T-cell (primary cell): ENCODE results near the gene MYPN. TPM values are rescaled to one million over a fixed set of nuclear protein-coding genes. Genes with fewer than 3 reads are reported as not detected.

Experiments
- ATAC-seq, 4 experiments: fragments of 200-7000 bp in 3 of 4; fragments of 150-1000 bp in 1 of 4; cut with Tn5 transposase; replicated peaks in 1 of 4; 1 replicate in 3 of 4; 2 replicates in 1 of 4; pipeline ENCODE4 v1.10.0; 2021; ENCODE audit warnings: moderate library complexity in 3 of 4, mild to moderate bottlenecking in 2 of 4, moderate number of reproducible peaks in 1 of 4
- CTCF ChIA-PET, 2 donors: fragments of 300-600 bp; sonication (Branson Sonifier 250); formaldehyde crosslinking; loops; one replicate each; lab custom pipeline; 2022; ENCODE audit warnings: antibody characterized with exemption in 2 of 2; lab: Charles Lee
- POLR2A ChIA-PET, 2 donors: fragments of 300-600 bp; sonication (Branson Sonifier 250); formaldehyde crosslinking; loops; one replicate each; lab custom pipeline; 2022; ENCODE audit warnings: antibody characterized with exemption in 2 of 2; lab: Charles Lee
- DNase-seq, 35 experiments: peaks; one replicate each; pipeline versions ENCODE4 v3.0.0 to v3.0.0-alpha.2; 2013 to 2023
- H3K27ac ChIP-seq: one replicate; pipeline ENCODE4 v1.5.1; 2013; ENCODE audit warnings: low read length
- H3K27me3 ChIP-seq, 2 experiments: replicated peaks in 1 of 2; 1 replicate in 1 of 2; 2 replicates in 1 of 2; pipeline versions ENCODE4 v1.6.1 to v1.7.0; 2013; ENCODE audit warnings: low read length in 1 of 2, mixed read lengths in 1 of 2; ENCODE audit not compliant: control insufficient read depth in 2 of 2, insufficient read depth in 2 of 2; ENCODE audit errors: extremely low read depth in 1 of 2
- H3K36me3 ChIP-seq, 2 donors: 1 replicate in 1 of 2; 2 replicates in 1 of 2; pipeline versions ENCODE4 v1.6.1 to v1.7.0; 2013; ENCODE audit warnings: low read length in 1 of 2; ENCODE audit not compliant: control insufficient read depth in 2 of 2, insufficient read depth in 1 of 2; ENCODE audit errors: extremely low read depth in 1 of 2
- H3K4me1 ChIP-seq, 2 experiments: 1 replicate in 1 of 2; 2 replicates in 1 of 2; pipeline versions ENCODE4 v1.6.1 to v1.7.0; 2013; ENCODE audit warnings: low read length in 2 of 2, mixed read lengths in 1 of 2; ENCODE audit not compliant: insufficient read depth in 2 of 2, control insufficient read depth in 1 of 2; ENCODE audit errors: extremely low read depth in 1 of 2
- H3K4me3 ChIP-seq, 2 donors: 1 replicate in 1 of 2; 2 replicates in 1 of 2; pipeline versions ENCODE4 v1.5.1 to v1.7.0; 2013; ENCODE audit warnings: mild to moderate bottlenecking in 2 of 2, low read length in 1 of 2, moderate library complexity in 1 of 2; ENCODE audit not compliant: control insufficient read depth in 1 of 2; ENCODE audit errors: extremely low read depth in 1 of 2
- H3K9me3 ChIP-seq: 2 replicates; pipeline ENCODE4 v1.7.0; 2013
- H3K27ac Mint-ChIP-seq, 2 donors: one replicate each; pipeline ENCODE4 v1.8.0; 2020 to 2021; ENCODE audit warnings: mild to moderate bottlenecking in 2 of 2, mixed read lengths in 2 of 2
- H3K27me3 Mint-ChIP-seq, 2 donors: one replicate each; pipeline ENCODE4 v1.8.0; 2021 to 2022; ENCODE audit warnings: mixed read lengths in 2 of 2
- H3K36me3 Mint-ChIP-seq: one replicate; pipeline ENCODE4 v1.8.0; 2021; ENCODE audit warnings: mixed read lengths
- H3K4me1 Mint-ChIP-seq, 3 donors: one replicate each; pipeline ENCODE4 v1.8.0; 2020 to 2022; ENCODE audit warnings: mixed read lengths in 3 of 3, mild to moderate bottlenecking in 1 of 3
- H3K4me3 Mint-ChIP-seq, 3 donors: one replicate each; pipeline ENCODE4 v1.8.0; 2020 to 2022; ENCODE audit warnings: mild to moderate bottlenecking in 3 of 3, mixed read lengths in 3 of 3, moderate library complexity in 3 of 3
- H3K9me3 Mint-ChIP-seq, 3 donors: one replicate each; pipeline ENCODE4 v1.8.0; 2020 to 2022; ENCODE audit warnings: mixed read lengths in 3 of 3
- WGBS: methylation state at CpG from one replicate; pipeline ENCODE4 v1.1.5; 2013; ENCODE audit warnings: missing lambda C conversion rate; ENCODE audit not compliant: insufficient coverage; 5-methylcytosine and 5-hydroxymethylcytosine counted together
- total RNA-seq, 35 experiments: library from RNA in 6 of 35; stranded (reverse) in 6 of 35; fragments of 120-200 nt in 1 of 35; gene quantifications; one replicate each; pipeline versions ENCODE4 v1.2.1 to v1.2.4 and lab custom pipeline; 2013 to 2026

MYPN gene
- total RNA-seq, 5 donors from 2014 or later (not counting 1 experiment from before 2014, with no cell fraction given) = not detected

GRCh38 chr10:68176797-68177196 lies 67.5 kb downstream of the MYPN start:
- Histone ChIP-seq H3K4me1 (no peaks in the 10 kb centered on the region), H3K36me3 (no peaks in the 10 kb centered on the region), H3K9me3 (no peaks in the 10 kb centered on the region), H3K4me3 (no peak overlapping the region), H3K27ac (no peak overlapping the region), H3K27me3 (peaks cover 0 to 3% of the 10 kb centered on the region in 2 experiments)
- Mint-ChIP-seq H3K36me3 (no peaks in the 10 kb centered on the region), H3K27ac (no peak overlapping the region), H3K9me3 (no peaks in the 10 kb centered on the region), H3K4me1 (no peaks in the 10 kb centered on the region), H3K27me3 (no peaks in the 10 kb centered on the region), H3K4me3 (no peak overlapping the region)
- ATAC-seq (no peak), DNase-seq (no peak)
- ChIA-PET CTCF (interaction anchor here (0.6 to 1.1 kb wide), 2 partner anchors 16 to 21 kb away, joined by 3 to 4 read pairs; no protein-coding TSS in a partner anchor), POLR2A (no interaction called here)
- WGBS = no CpG with 5 or more reads among the region's 4 CpGs

- no peaks in the 10 kb centered on the region for H3K9me3 ChIP-seq
- H3K36me3 ChIP-seq = no peaks in the 10 kb centered on the region
- no peaks in the 10 kb centered on the region for H3K4me1 Mint-ChIP-seq
- ChIA-PET CTCF (interaction anchor here (0.5 to 0.6 kb wide), 3 partner anchors 21 to 281 kb away, joined by 3 to 10 read pairs (median 4); no protein-coding TSS in a partner anchor), POLR2A (interaction anchor here (0.6 to 0.7 kb wide), 4 partner anchors 18 to 192 kb away, joined by 3 to 5 read pairs (median 3); no protein-coding TSS in a partner anchor)
- H3K27me3 ChIP-seq = peaks cover 0 to 3% of the 10 kb centered on the region in 2 experiments
- no peaks in the 10 kb centered on the region for H3K9me3 Mint-ChIP-seq
- no peaks in the 10 kb centered on the region for H3K36me3 Mint-ChIP-seq
- no peaks in the 10 kb centered on the region for H3K4me1 ChIP-seq
- H3K4me3 Mint-ChIP-seq = no peak overlapping the region
- H3K27ac Mint-ChIP-seq = no peak overlapping the region
- WGBS = no CpG with 5 or more reads among the region's 4 CpGs
- ATAC-seq = no peak
- H3K27me3 Mint-ChIP-seq = no peaks in the 10 kb centered on the region
- no peak overlapping the region for H3K4me3 ChIP-seq
- no peak overlapping the region for H3K27ac ChIP-seq
- DNase-seq = no peak
These were observed 69.3 kb downstream of the MYPN start for GRCh38 chr10:68178592-68178991.

GRCh38 chr10:68179016-68179415 lies 69.7 kb downstream of the MYPN start:
- DNase-seq = no peak
- Histone ChIP-seq H3K4me1 (no peaks in the 10 kb centered on the region), H3K9me3 (no peaks in the 10 kb centered on the region), H3K27ac (no peak overlapping the region), H3K27me3 (peaks cover 0 to 3% of the 10 kb centered on the region in 2 experiments), H3K4me3 (no peak overlapping the region), H3K36me3 (no peaks in the 10 kb centered on the region)
- Mint-ChIP-seq H3K27me3 (peaks cover 0 to under 1% of the 10 kb centered on the region in 2 donors), H3K4me3 (no peak overlapping the region), H3K36me3 (no peaks in the 10 kb centered on the region), H3K27ac (no peak overlapping the region), H3K9me3 (no peaks in the 10 kb centered on the region), H3K4me1 (no peaks in the 10 kb centered on the region)
- WGBS = 90% methylated on average over 2 of the region's 3 CpGs
- no peak for ATAC-seq
- ChIA-PET CTCF (interaction anchor here in 1 of 2 donors (0.6 kb wide), 1 partner anchor 33 kb away, joined by 4 read pairs; no protein-coding TSS in a partner anchor), POLR2A (interaction anchor here (0.6 to 0.7 kb wide), 3 partner anchors 17 to 99 kb away, joined by 3 to 5 read pairs (median 3); no protein-coding TSS in a partner anchor)

GRCh38 chr10:68180490-68180889 lies 71.2 kb downstream of the MYPN start:
- Mint-ChIP-seq H3K9me3 (no peaks in the 10 kb centered on the region), H3K4me3 (no peak overlapping the region), H3K36me3 (no peaks in the 10 kb centered on the region), H3K27me3 (peaks cover 8 to 12% of the 10 kb centered on the region in 2 donors), H3K4me1 (no peaks in the 10 kb centered on the region), H3K27ac (no peak overlapping the region)
- 92% methylated on average over 2 of the region's 3 CpGs for WGBS
- CTCF ChIA-PET = no interaction called here
- Histone ChIP-seq H3K9me3 (no peaks in the 10 kb centered on the region), H3K27me3 (peaks cover 3 to 7% of the 10 kb centered on the region in 2 experiments), H3K36me3 (no peaks in the 10 kb centered on the region), H3K4me3 (no peak overlapping the region), H3K27ac (no peak overlapping the region), H3K4me1 (no peaks in the 10 kb centered on the region)
- ATAC-seq (no peak), DNase-seq (no peak)
- POLR2A ChIA-PET = no interaction called here

GRCh38 chr10:68184546-68184945 lies 75.3 kb downstream of the MYPN start:
- CTCF ChIA-PET = no interaction called here
- no peak overlapping the region for H3K4me3 ChIP-seq
- ATAC-seq (no peak), DNase-seq (no peak)
- H3K9me3 ChIP-seq = no peaks in the 10 kb centered on the region
- peaks cover 0 to 7% of the 10 kb centered on the region in 2 experiments for H3K27me3 ChIP-seq
- Mint-ChIP-seq H3K27me3 (peaks cover 20 to 23% of the 10 kb centered on the region in 2 donors), H3K36me3 (no peaks in the 10 kb centered on the region), H3K4me1 (no peaks in the 10 kb centered on the region), H3K9me3 (no peaks in the 10 kb centered on the region), H3K27ac (no peak overlapping the region), H3K4me3 (no peak overlapping the region)
- H3K27ac ChIP-seq = no peak overlapping the region
- POLR2A ChIA-PET = no interaction called here
- WGBS = 80% methylated on average over 6 of the region's 7 CpGs
- H3K36me3 ChIP-seq = no peaks in the 10 kb centered on the region
- H3K4me1 ChIP-seq = no peaks in the 10 kb centered on the region

GRCh38 chr10:68185085-68185484 lies 75.8 kb downstream of the MYPN start:
- CTCF ChIA-PET = no interaction called here
- H3K9me3 ChIP-seq = no peaks in the 10 kb centered on the region
- no peak overlapping the region for H3K27ac Mint-ChIP-seq
- H3K27ac ChIP-seq = no peak overlapping the region
- peaks cover 20 to 23% of the 10 kb centered on the region in 2 donors for H3K27me3 Mint-ChIP-seq
- POLR2A ChIA-PET = no interaction called here
- no peak overlapping the region for H3K4me3 ChIP-seq
- H3K9me3 Mint-ChIP-seq = no peaks in the 10 kb centered on the region
- H3K4me1 ChIP-seq = no peaks in the 10 kb centered on the region
- 67% methylated on average over 2 of the region's 2 CpGs for WGBS
- H3K4me3 Mint-ChIP-seq = no peak overlapping the region
- peaks cover 0 to 7% of the 10 kb centered on the region in 2 experiments for H3K27me3 ChIP-seq
- H3K36me3 Mint-ChIP-seq = no peaks in the 10 kb centered on the region
- DNase-seq (no peak), ATAC-seq (no peak)
- H3K4me1 Mint-ChIP-seq = no peaks in the 10 kb centered on the region
- H3K36me3 ChIP-seq = no peaks in the 10 kb centered on the region
